HUES64 (cell line): Measurements from ENCODE around the gene PPM1M.
"Not testable (repeated sequence)": the region's sequence is repeated elsewhere in the genome, so short reads cannot be mapped to it uniquely, and the experiment has no call there.

Experiments used
- H3K27ac ChIP-seq: 2 replicates; pipeline ENCODE4 v1.7.0; 2013; ENCODE audit warnings: low read depth, low read length, inconsistent platforms
- H3K27me3 ChIP-seq: 2 replicates; pipeline ENCODE4 v1.6.1; 2013; ENCODE audit warnings: mild to moderate bottlenecking, low read length; ENCODE audit not compliant: insufficient read depth
- H3K36me3 ChIP-seq: 2 replicates; pipeline ENCODE4 v1.6.1; 2013; ENCODE audit warnings: mild to moderate bottlenecking, low read length; ENCODE audit not compliant: insufficient read depth
- H3K4me1 ChIP-seq: 2 replicates; pipeline ENCODE4 v1.6.1; 2013; ENCODE audit warnings: mild to moderate bottlenecking, low read length, moderate library complexity; ENCODE audit not compliant: insufficient read depth
- H3K4me3 ChIP-seq: 2 replicates; pipeline ENCODE4 v1.5.1; 2013; ENCODE audit warnings: mild to moderate bottlenecking, low read length, moderate library complexity
- H3K9ac ChIP-seq: 2 replicates; pipeline ENCODE4 v1.6.1; 2013; ENCODE audit warnings: mild to moderate bottlenecking, low read depth, low read length
- H3K9me3 ChIP-seq: 2 replicates; pipeline ENCODE4 v1.6.1; 2013; ENCODE audit warnings: low read depth, low read length; ENCODE audit not compliant: insufficient read depth
- WGBS: fragments of 150-250, 120-280 bp; methylation state at CpG from one replicate; pipeline ENCODE4 v1.1.7; 2013; ENCODE audit warnings: missing lambda C conversion rate; 5-methylcytosine and 5-hydroxymethylcytosine counted together

PPM1M gene

GRCh38 chr3:52283306-52283705, 37.7 kb downstream of the PPM1M start:
- Histone ChIP-seq H3K9me3 (no peaks in the 10 kb centered on the region), H3K36me3 (no peaks in the 10 kb centered on the region), H3K4me3 (no peak overlapping the region), H3K9ac (no peak overlapping the region), H3K4me1 (0 out of 2 replicates have a peak, but pooled peaks cover 5% of the 10 kb centered on the region), H3K27ac (no peak overlapping the region), H3K27me3 (no peaks in the 10 kb centered on the region)
- WGBS, result 83% methylated on average over 1 of the region's 1 CpG

DNA sequence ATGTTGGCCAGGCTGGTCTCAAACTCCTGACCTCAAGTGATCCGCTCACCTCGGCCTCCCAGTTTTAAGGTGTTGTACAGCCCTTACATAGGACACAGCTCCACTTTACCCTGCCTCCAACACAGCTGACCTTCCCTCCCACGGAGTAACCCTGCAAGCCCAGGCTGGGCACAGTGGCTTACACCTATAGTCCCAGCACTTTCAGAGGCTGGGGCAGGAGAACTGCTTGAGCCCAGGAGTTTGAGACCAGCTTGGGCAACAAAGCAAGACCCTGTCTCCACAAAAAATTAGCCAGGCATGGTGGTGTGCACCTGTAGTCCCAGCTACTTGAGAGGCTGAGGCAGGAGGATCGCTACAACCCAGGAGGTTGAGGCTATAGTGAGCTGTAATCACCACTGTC, 38.5 kb downstream of the PPM1M start:
- H3K27ac ChIP-seq, H3K27me3 ChIP-seq, H3K9ac ChIP-seq, H3K36me3 ChIP-seq, H3K4me1 ChIP-seq, H3K9me3 ChIP-seq, H3K4me3 ChIP-seq: not testable (repeated sequence)
- 90% methylated on average over 4 of the region's 4 CpGs for WGBS

DNA sequence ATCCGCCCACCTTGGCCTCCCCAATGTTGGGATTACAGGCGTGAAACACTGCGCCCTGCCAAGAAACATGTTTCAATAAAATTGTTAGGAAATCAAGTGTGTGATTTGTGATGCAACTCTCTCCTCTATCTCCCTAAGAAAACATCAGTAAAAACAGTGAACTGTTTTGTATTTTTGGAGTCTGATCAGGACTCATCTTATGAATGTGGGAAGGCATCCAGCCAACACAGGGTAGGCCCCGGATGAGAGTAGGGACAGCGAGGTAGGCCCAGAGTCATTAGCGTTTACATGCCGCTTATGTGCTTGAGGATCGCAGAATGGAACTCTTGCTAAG, 41.2 kb downstream of the PPM1M start:
- H3K27ac ChIP-seq, result no peak overlapping the region; the same call in 1 of the 2 replicates
- peaks cover 3% of the 10 kb centered on the region; the same call in 1 of the 2 replicates for H3K4me1 ChIP-seq
- no peaks in the 10 kb centered on the region for H3K9me3 ChIP-seq
- peak overlapping the region; percentile 96 for H3K9ac ChIP-seq
- peak overlapping the region; percentile 89 for H3K4me3 ChIP-seq
- no peaks in the 10 kb centered on the region for H3K36me3 ChIP-seq
- H3K27me3 ChIP-seq, result no peaks in the 10 kb centered on the region
- 89% methylated on average over 8 of the region's 8 CpGs for WGBS

GRCh38 chr3:52288674-52289073, 43.1 kb downstream of the PPM1M start:
- H3K4me1 ChIP-seq, result peaks cover 3% of the 10 kb centered on the region; the same call in 1 of the 2 replicates
- H3K27me3 ChIP-seq, result no peaks in the 10 kb centered on the region
- 94% methylated on average over 6 of the region's 6 CpGs for WGBS
- peak overlapping the region; percentile 89 for H3K4me3 ChIP-seq
- no peaks in the 10 kb centered on the region for H3K36me3 ChIP-seq
- 0 out of 2 replicates have a peak overlapping the region, but pooled peaks have one; percentile 96 for H3K9ac ChIP-seq
- H3K9me3 ChIP-seq, result no peaks in the 10 kb centered on the region
- no peak overlapping the region for H3K27ac ChIP-seq

GRCh38 chr3:52289338-52289746, 43.8 kb downstream of the PPM1M start:
- Histone ChIP-seq H3K27me3 (no peaks in the 10 kb centered on the region), H3K36me3 (no peaks in the 10 kb centered on the region), H3K4me1 (peaks cover 3% of the 10 kb centered on the region; the same call in 1 of the 2 replicates), H3K9me3 (no peaks in the 10 kb centered on the region), H3K27ac (no peak overlapping the region), H3K4me3 (no peak overlapping the region), H3K9ac (no peak overlapping the region)
- 92% methylated on average over 1 of the region's 1 CpG for WGBS

DNA sequence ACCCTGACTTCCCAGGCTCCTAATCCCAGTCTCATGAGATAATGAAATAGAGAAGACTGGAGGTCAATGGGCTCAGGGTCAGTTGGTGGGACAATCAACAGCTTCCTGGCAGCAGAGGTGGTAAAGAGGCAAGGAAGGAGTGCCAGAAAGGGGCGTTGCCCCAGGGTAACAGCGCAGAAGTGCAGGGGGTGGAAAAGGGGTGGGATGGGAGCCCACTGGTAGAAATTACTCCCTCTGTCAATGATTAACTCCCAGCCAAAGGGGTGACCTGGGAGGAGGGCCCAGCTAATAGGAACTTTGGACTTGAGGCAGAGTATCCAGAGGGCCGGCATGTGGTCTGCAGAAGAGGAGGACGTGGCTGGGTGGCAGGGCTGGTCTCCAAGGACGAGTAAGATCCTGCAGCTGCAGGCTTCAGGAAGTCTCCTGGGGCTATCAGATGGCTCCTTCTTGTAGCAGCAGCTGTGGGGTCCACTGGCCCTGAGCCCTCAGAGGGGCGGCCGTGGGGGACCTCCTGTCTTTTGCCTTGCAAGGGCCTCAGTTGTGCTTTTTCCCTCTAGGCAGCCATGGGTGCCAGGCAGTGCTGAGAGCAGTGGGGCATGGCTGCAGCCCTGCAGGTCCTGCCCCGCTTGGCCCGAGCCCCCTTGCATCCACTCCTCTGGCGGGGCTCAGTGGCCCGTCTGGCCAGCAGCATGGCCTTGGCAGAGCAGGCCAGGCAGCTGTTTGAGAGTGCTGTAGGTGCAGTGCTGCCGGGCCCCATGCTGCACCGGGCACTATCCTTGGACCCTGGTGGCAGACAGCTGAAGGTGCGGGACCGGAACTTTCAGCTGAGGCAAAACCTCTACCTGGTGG, 44.4 kb downstream of the PPM1M start:
- 88% methylated on average over 15 of the region's 15 CpGs for WGBS
- no peak overlapping the region for H3K27ac ChIP-seq
- H3K4me3 ChIP-seq, result no peak overlapping the region
- H3K27me3 ChIP-seq, result no peaks in the 10 kb centered on the region
- H3K9ac ChIP-seq, result no peak overlapping the region
- H3K36me3 ChIP-seq, result no peaks in the 10 kb centered on the region
- H3K4me1 ChIP-seq, result peaks cover 3% of the 10 kb centered on the region; the same call in 1 of the 2 replicates
- no peaks in the 10 kb centered on the region for H3K9me3 ChIP-seq

DNA sequence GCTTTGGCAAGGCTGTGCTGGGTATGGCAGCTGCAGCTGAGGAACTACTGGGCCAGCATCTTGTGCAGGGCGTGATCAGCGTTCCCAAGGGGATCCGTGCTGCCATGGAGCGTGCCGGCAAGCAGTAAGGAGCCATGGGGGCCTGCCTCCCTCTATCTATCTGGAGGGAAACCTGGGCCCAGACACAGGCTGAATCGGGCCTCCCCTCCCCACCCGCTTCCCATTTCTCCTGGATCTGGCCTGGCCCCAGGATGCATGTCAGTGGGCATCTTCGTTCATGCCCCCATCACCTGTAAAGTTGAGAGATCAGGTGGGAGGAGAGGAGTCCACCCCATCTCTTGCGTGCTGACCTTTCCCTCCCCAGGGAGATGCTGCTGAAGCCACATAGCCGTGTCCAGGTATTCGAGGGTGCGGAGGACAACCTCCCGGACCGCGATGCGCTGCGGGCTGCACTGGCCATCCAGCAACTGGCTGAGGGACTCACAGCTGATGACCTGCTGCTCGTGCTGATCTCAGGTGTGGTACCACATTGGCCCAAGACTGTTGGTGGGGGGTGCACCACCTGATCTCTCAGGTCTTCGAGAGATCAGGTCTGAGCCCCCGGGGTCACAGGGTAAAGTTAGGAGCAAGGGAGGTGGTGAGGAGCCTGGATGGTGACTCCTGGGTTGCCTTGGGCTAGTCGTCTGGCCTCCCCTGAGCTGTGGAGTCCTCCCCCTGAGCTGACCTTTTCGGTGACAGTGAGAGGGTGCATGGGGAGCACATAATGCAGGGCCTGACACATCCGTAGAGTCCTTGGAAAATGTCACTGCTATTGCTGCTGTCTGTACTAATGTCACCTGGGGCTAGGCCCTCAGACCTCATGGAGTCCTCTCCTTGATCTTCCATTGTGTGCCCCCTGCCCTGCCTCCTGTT, 45.3 kb downstream of the PPM1M start:
- Histone ChIP-seq H3K4me1 (peaks cover 3% of the 10 kb centered on the region; the same call in 1 of the 2 replicates), H3K9me3 (no peaks in the 10 kb centered on the region), H3K4me3 (no peak overlapping the region), H3K9ac (no peak overlapping the region), H3K36me3 (no peaks in the 10 kb centered on the region), H3K27me3 (no peaks in the 10 kb centered on the region), H3K27ac (no peak overlapping the region)
- WGBS, result 92% methylated on average over 23 of the region's 23 CpGs

DNA sequence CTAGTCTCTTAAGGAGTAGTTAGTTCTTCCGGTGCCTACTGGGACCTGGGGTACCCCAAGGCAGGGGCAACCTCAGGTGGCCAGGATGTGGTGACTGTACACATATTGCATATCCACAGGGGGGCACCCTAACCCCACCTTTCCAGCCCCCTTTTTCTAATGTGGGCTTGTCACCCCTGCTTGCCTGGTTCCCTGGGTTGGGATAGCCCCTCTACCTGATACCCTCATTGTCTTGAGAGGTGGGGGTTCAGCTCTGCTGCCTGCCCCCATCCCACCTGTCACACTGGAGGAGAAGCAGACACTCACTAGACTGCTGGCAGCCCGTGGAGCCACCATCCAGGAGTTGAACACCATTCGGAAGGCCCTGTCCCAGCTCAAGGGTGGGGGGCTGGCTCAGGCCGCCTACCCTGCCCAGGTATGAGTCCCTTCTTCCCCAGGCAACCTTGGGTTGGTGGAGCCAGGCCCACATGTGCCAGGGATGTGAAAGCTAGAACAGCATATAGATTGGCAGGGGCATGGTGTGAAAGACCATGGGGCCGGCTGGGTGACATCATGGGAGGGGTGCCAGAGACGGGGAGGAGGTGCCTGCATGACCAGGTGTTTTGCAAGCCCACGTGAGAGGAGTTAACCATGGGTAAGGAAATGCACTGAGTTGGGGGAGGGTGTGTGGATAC, 46.1 kb downstream of the PPM1M start:
- Histone ChIP-seq H3K27me3 (no peaks in the 10 kb centered on the region), H3K9ac (no peak overlapping the region), H3K27ac (no peak overlapping the region), H3K36me3 (no peaks in the 10 kb centered on the region), H3K9me3 (no peaks in the 10 kb centered on the region), H3K4me1 (peaks cover 3% of the 10 kb centered on the region; the same call in 1 of the 2 replicates), H3K4me3 (no peak overlapping the region)
- WGBS, result 90% methylated on average over 7 of the region's 7 CpGs

DNA sequence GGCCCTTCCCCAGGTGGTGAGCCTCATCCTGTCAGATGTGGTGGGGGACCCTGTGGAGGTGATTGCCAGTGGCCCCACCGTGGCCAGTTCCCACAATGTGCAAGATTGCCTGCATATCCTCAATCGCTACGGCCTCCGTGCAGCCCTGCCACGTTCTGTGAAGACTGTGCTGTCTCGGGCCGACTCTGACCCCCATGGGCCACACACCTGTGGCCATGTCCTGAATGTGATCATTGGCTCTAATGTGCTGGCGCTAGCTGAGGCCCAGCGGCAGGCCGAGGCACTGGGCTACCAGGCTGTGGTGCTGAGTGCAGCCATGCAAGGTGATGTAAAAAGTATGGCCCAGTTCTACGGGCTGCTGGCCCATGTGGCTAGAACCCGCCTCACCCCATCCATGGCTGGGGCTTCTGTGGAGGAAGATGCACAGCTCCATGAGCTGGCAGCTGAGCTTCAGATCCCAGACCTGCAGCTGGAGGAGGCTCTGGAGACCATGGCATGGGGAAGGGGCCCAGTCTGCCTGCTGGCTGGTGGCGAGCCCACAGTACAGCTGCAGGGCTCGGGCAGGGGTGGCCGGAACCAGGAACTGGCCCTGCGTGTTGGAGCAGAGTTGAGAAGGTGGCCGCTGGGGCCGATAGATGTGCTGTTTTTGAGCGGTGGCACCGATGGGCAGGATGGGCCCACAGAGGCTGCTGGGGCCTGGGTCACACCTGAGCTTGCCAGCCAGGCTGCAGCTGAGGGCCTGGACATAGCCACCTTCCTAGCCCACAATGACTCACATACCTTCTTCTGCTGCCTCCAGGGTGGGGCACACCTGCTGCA, 46.9 kb downstream of the PPM1M start:
- WGBS, result 95% methylated on average over 20 of the region's 20 CpGs
- no peak overlapping the region for H3K4me3 ChIP-seq
- H3K36me3 ChIP-seq, result no peaks in the 10 kb centered on the region

DNA sequence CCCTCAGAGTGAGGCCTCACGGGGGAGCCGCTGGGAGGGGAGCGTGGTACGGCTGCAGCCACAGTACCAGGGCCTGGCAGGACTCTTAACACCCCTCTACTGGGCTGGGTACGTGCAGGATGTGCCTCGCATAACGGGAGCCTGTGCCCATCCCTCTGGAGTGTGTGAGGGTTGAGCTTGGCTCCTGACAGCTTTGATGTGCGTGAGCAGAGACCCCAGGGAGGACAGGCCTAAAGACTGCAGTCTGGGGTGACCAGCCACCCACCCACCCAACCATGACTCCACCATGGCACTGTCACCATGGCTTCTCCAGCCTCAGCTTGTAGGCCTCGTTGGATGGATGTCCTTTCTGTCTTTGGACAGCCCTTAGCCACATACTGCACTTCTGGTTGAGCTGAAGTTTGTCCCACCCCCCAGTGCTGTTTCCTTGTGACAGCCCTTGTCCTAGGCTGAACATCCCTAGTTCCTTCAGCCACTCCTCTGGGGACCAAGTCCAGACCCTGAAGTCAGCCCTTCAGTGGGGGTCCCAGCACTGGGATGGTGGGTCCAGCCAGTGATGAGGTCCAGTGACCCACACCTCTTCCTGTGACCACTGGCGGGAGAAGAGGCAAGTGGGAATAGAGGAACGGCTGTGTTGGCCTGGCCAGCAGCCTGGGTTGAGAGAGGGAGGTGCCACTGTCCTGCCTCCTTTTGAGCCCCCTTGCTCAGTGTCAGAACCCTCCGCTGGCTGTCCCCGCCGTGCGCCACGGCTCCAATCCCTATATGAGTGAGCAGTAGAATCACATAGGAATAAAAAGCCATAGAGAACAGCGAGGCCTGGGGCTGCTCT, 48.1 kb downstream of the PPM1M start:
- H3K9ac ChIP-seq, result no peak overlapping the region
- H3K4me3 ChIP-seq, result no peak overlapping the region
- H3K9me3 ChIP-seq, result no peaks in the 10 kb centered on the region
- H3K27me3 ChIP-seq, result no peaks in the 10 kb centered on the region
- no peak overlapping the region for H3K27ac ChIP-seq
- 92% methylated on average over 17 of the region's 17 CpGs for WGBS
- H3K36me3 ChIP-seq, result no peaks in the 10 kb centered on the region
- H3K4me1 ChIP-seq, result peaks cover 7% of the 10 kb centered on the region

More for the DNA sequence above, 46.9 kb downstream of the PPM1M start:
- H3K9me3 ChIP-seq, result no peaks in the 10 kb centered on the region
- peaks cover 3% of the 10 kb centered on the region; the same call in 1 of the 2 replicates for H3K4me1 ChIP-seq
- no peaks in the 10 kb centered on the region for H3K27me3 ChIP-seq
- H3K27ac ChIP-seq, result no peak overlapping the region
- H3K9ac ChIP-seq, result no peak overlapping the region
